NK-92 (cell line): Measurements from ENCODE around the gene PARD3B.

Source experiments
- DNase-seq: peaks from one replicate; lab custom pipeline; 2025; ENCODE audit not compliant: unreplicated experiment; lab: John Stamatoyannopoulos, UW

Gene PARD3B

DNA sequence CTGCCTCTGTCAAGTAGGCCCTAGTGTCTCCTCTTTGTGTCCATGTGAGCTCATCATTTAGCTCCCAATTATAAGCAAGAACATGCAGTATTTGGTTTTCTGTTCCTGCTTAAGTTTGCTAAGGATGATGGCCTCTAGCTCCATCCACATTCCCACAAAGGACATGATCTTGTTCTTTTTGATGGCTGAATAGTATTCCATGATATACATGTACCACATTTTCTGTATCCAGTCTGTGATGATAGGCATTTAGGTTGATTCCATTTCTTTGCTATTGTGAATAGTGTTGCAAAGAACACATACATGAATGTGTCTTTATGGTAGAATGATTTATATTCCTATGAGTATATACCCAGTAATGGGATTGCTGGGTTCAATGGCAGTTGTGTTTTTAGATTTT is 263.2 kb downstream of the PARD3B start:
- no peak for DNase-seq

DNA sequence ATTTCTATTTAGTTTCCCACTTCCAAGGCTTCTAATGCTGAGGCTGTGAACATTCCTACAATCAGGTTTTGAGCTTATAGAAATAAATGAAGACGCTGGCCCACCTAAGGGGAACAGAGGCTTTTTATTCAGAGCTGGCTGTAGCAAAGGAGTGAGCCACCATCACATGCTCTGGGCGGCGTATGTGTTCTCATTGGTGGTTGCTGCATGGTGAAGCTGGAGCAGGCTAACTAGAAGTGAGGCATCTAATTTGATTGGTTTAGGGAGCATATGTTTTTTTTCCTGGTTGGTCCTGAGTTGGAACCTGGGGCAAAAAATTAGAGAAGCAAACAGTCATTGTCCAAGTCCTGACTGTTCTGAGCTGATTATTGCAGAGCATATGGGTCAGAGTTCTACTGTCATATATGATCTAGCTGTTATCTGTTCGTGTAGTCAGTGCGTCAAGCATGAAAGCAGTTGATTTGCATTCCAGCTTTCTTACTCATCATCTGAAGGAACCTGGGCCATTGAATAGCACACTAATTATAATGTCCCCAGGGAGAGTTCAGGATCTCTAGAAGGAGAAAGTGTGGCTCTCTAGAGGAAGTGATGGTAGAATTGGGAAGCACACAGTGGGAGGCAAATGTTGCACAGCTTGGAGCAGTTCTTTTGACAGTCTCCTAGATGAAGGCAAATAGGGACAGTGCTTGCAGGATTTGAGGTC is 279.6 kb downstream of the PARD3B start:
- no peak for DNase-seq

DNA sequence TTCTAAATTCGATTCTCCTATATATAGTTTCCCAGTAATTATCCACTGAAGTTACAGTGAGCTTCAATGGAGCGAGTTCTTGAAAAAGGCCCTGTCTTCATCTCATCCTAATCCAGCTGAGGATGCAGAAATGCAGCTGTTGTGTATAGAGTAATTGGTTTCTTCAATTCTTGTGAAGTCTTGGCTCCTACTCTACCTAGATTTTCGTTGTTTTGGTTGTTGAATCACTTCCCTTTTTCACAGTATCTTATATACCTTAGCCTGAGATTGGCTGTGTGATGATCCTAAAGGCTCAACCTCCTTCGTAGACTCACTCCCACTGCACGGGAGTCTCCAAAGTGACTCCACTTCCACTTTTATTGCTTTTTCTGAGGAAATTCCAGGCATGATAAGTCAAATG is 280.4 kb downstream of the PARD3B start:
- DNase-seq: no peak

DNA sequence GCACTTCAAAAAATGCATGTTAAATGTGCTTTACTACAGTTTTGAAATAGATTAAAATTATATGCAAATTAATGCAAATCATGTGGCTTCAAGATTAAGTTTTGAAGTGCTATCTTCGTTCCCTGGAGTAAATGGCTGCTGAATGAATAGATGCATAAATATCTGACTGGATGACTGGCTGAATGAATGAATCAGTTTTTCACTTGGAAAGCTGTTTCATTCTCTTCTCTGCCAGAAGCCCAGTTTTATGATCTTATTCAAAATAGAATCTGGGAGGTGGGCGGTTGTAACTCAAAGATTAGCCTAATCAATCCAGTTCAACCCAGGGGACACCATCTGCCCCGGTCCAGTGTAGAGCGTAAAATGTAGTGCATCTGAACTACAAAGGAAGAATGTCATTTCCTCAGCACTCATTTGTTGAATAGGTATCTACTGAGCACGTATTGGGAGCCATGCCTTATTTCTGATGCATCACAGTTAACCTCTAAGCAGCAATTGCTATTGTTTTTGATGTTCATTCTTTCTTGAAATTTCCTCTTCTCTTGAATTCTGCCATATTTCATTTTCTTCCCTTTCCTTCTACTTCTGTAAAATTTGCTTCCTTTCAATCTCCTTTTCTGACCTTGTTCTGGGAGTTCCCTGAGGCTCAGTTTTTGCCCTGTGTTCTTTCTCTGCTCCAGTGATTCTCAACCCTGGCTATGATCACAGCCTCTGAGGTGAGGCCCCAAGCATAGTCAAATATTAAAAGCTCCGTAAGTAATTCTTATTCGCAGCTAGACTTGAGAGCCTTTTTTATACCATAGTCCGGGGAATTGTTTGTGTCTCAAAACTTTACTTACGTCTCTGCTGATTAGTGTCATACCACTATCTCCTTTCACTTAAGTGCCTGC is 282.7 kb downstream of the PARD3B start:
- DNase-seq: no peak

DNA sequence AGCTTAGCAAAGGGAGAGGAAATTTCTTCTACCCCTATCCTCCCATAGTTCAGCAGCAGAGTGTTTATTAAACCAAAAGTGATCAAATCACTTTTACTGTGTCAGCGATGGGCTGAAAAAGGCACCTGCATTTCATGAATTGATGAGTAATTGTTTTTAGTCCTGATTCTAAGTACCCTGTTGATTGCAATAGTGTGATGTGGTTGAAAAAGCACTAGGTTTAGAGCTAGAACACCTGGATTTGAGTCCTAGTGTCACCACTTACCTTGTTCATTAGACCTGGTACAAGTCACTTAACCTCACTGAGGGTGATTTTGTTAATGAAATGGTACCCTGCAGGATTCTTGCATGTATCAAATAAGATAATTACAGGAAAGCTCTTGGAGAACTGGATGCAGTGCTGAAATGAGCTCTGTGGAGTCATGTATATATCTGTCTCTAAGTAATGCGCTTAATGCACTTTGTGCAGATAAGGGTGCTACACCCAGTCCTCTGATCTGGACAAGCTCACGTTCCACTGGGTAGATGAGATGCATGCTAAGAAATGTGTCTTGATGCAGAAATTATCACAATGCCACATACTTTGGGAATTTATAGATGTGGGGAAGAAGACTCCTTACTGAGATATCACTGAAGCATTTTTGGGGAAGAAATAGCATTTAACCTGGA is 289.6 kb downstream of the PARD3B start:
- no peak for DNase-seq

DNA sequence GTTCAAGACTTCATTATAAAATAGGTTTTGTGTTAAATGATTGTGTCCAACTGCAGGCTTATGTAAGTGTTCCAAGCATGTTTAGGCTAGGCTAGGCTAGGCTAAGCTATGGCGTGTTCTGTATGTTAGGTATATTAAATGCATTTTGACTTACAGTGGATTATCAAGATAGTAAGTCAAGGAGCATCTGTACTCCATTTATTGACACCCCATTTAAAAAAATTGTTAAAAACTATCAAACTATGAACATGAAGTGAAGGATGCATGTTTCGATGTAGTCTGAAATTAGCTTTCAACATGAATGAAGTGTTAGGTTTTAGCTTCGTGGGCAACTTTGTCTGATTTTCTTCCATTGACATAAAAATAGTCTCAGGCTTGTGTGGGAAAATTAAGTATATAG is 290.5 kb downstream of the PARD3B start:
- no peak for DNase-seq

DNA sequence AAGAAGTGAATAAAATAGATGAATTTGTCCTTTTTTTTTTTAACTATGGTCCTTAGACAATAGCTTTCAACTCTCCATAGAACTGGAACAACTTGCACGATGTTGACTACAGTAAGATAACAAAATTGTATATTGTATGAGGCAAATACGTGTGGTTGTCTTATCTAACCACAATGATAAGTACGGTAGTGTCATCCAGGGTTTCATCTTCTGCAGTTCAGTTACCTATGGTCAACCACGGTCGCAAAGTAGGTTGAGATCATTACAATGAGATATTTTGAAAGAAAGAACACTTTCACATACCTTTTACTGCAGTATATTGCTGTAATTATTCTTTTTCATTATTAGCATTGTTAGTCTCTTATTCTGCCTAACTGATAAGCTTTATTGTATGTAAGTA is 295.2 kb downstream of the PARD3B start:
- DNase-seq: no peak

DNA sequence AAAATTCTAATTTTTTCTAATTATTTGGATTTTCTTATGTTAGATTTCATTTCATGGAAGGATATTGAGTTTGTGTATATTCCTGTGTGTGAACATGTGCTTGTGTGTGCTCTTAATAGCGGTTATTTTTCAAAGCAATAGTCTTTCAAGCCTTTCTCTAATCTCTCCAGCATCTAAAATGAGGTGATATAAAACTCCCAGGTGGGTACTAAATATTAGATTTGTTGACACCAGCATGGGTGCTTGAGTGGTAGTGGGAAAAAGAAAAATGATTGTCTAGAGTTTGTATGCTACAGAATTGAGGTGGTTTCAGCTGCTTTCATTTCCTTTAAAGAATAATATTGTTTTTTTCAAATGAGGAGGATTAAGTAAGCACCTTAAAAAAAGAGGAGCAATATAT is 296.8 kb downstream of the PARD3B start:
- DNase-seq: no peak

DNA sequence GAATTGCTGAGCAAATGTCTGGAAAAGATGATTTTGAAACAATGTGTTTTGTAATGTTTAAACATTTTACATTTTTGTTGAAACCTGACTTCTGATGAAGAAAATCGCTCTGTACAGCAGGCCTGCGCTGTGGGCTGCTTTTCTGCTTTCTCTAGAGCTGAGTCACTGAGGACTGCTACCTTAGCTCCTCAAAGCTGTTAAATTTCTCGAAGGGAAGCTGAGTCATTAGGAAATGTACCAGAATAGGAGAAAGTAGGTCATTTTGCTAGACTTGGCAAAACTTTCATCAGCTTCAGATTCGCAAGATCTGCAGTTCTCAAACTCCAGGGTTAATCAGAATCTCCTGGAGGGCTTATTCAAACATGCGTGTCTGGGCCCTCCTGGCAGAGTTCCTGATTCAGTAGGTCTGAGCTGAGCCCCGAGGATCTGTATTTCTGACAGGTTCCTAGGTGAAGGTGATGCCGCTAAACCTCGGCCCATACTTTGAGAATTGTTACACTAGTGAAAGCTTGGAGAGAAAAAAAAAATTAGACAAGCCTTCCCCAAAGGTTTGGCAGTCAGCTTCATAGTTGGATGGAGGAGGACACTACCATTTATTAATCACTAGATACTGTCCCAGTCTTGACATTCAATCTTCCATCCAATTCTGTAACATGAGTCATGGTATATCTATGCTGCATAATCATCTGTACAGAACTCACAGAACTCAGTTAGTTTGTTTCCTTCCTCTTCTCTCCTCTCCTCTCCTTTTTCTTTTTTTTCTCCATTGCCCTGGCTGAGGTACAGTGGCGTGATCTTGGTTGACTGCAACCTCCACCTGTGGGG is 297.6 kb downstream of the PARD3B start:
- DNase-seq: no peak

DNA sequence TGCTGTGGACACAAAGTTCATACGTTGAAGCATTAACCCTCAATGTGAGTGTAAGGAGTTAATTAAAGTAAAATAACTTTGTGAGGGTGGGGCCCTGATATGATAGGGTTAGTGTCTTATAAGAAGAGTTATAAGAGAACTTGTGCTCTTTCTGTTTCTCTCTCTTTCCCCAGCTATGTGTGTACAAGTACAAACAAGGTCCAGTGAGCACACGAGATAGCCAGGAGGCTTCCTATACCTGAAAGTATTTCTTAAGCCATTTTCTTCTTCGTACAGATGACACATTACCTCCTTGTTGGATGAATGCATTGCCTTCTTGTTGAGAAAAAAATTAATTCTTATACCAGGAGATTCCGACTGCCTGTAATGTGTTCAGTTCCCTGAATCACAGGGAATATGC is 301.2 kb downstream of the PARD3B start:
- DNase-seq: no peak

DNA sequence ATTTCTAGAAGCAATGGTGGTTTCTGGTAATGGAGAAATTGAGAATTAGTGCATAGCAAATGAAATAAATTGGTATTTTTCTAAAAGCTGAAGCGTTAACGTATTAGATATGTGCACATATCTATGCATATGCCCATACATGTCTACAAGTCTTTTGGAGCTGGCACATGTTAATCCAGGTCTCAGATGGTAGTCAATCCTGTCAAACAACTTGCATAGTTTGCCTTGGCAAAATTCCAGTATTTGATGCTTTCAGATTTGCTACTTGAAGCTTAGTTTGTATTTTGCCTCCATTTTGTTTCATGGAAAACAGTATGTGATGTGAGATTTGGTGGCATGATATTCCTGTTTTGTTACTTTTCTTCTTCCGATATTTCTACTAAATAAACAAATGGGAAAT is 304.6 kb downstream of the PARD3B start:
- DNase-seq: no peak

DNA sequence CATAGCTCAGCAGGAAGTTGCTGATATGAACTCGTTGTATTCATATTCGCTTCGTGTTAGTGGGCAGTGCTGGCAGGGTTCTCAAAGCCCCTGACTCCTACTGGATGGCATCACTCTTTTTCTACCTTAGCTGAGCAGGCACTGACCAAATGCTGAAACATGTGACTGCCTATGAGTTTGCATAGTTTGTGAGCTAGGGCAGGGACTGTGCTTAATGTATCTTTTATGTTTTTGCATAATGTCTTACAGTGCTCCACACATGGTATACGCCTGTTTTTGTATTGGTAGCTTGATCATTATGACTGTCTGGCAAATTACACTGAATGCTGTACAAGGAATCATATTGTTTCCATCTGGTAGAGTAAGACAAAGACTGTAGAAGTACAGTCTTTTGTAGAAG is 305.3 kb downstream of the PARD3B start:
- no peak for DNase-seq

DNA sequence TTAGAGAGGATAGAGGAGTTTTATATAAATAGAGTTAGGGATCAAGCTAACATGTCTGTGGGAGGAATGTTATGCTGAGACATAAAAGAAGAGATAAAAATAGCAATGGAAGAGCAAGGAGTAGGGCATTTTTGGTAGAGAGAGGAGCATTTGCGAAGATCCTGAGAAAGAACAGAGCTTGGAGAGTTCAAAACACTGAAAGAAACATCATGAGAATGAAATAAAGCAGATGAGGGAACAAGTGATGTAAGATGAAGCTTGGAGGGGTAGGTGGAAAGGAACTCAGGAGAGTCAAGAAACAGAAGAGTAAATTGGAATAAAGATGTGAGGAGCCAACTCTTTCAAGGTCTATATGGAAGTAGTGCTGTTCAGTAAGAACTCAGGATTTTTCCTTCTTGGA is 308.6 kb downstream of the PARD3B start:
- no peak for DNase-seq

DNA sequence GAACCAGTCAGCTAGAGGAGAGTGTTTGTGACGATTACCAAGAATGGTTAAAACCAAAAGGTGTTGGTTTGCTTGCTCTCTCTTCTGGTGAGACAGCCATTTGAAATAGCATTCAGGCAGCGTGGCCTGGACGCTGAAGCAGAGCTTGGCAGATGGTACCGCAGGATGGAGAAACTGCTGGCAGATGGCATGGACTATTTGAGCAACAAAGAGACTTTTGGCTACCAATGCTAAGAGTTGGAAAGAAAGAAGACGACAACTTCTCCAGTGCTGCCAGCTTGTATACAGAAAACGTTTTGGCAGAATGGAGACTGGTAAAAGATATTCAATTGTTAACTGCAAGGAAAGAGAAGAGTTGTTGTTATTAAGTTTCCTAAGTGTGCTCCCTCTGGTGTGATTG is 315.0 kb downstream of the PARD3B start:
- DNase-seq: no peak

DNA sequence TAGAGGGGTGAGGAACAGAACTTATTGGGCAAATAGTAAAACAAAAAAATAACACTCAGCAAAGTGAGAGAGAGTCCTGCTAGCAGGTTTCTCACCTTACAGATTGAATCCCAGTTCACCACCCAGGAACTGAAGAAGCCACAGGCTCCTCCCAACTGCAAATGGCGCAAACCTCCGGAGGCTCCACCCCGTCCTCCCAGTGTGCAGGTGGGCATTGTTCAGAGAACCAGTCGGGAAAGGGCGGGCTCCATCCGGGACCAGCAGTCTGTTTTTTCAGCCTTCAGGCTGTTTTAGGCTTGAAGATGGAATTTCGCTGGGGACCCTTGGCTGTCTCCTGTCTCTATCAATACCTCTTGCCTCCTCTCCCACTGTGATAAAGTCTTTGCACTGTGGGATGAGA is 317.5 kb downstream of the PARD3B start:
- no peak for DNase-seq

DNA sequence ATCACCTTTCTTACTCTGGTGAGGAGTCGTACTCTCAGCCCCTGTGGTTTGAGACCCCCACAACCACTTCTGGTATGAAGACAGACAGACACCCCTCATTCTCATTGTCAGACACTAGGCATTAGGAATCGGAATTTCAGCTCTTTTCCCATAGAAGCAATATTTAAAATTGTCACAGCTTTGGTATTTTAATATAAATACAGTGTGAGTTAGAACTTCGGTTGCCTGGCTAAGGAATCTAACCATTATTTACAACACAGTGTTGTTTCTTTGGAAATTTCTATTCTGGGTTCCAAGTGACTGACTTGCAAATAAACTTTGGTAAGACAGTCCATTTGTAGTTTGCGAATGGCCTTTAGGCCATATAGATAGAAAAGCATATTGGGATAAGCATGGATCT is 318.1 kb downstream of the PARD3B start:
- DNase-seq: no peak

DNA sequence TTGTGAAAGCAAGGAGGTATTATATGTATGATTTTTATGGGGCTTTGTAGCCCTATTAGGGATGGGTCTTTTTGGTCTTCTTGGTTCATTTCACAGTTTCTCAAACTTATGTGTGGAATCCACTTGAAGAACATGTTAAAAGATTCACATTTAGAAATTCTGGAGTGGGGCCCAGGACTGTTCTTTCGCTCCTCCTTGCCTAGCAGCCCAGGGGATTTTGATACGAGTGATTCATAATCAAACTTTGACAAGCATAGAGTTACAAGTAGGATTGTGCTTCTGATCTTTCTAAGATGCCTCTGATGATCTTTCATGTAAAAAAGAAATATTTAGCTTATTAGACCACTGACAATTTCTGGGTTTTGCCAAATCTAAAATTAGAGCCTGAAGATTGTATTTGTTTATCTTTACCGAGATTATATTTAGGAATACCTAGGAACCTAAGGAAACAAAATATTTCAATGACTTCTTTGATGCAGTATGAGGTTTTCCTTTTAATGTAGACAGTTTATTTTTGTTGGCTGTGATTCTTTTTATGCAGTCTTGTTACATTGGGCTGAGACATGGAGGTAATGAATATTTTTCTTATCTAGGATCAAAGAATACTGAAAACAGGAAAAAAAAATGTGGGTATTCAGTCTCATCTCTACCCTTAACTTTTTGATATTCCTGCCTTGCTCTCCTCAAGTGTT is 324.0 kb downstream of the PARD3B start:
- DNase-seq: no peak

DNA sequence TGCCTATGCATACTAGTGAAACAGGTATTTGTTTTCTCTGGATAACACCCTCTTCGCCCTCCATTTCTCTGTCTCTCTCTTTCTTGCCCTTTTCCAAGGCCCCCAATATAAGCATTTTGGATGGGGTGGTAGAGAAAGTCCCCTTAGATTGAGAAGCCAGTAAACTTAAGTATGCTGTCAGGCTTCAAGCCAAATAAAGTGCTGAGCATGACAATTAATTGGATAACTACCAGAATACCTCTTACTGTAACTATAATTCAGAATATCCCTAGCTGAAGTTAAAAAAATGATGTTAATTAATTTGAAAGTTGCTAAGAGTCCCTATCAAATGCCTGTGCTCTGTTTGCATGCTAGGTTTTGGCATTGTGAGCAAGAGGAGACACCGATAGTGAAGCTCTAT is 324.8 kb downstream of the PARD3B start:
- no peak for DNase-seq

DNA sequence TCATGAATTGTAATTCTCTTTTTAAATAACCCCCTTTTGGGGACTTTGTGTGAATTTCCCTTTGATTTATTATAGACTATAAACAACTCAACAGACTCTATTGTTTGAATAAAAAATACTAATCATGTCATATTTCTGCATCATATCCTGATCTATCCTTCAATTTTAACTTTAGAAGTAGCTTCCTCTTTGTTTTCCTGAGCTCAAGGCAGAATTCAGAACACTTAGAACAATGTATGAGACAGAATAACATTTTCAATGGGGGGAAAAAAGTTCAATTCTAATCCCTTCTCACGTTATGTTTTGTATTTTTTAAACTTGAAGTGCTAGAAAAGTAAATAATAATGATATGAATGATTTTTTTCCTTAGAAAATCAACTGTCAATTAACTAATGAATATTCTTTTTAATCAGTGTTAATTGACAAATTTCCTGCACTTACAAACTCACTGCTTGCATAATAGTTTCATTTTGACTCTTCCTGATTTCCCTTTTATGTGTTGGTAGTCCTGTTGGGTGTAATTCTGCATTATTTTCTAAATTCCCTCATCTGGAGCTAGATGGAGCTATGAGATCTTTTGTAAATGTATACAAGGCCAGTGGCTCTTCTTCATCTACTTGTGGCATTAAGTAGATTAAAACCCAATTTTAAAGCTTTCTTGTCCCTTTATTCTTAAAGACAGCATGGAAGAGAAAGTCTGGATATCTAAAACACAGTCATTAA is 326.1 kb downstream of the PARD3B start:
- DNase-seq: no peak

DNA sequence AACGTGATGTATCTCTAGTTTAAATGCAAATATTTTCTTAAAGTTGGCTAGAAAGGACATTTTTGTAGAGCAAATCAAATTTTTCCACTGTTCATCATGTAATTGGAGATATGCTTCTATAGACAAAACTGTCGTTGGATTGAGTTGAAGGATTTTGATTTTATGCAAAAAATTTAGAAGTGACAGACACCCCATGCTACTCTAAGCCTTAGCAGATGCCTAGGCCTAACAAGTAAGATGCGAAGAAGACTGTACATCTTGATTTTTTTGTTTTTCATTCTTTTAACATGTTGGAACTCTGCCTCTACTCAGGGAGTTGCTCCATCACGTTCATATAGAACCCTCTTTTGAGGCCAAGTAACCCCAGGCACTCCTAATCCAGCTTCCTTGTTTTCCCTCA is 331.0 kb downstream of the PARD3B start:
- DNase-seq: no peak
